ENCODE measurements around the gene EPX. TPM values are rescaled to one million over a fixed set of nuclear protein-coding genes. Genes with fewer than 3 reads are reported as not detected.

Gene EPX
- total RNA-seq, 4 donors from 2014 or later = not detected

GRCh38 chr17:58238147-58238634, 45.7 kb downstream of the EPX start, which contains the start of gene LPO:
Gene LPO, plus strand, starts transcription at chr17:58238584. Its CDS starts 4,396 bp downstream, at chr17:58242980.
- no peaks in the 10 kb centered on the region for H3K9me3 ChIP-seq
- no peaks in the 10 kb centered on the region for H3K36me3 ChIP-seq
- peaks cover 71% of the 10 kb centered on the region for H3K27me3 ChIP-seq
- DNase-seq = no peak
- no peaks in the 10 kb centered on the region for H3K4me1 ChIP-seq
- H3K4me3 ChIP-seq = no peak within 1 kb of the TSS
- in situ Hi-C loops (cut with MboI; ENCODE audit: low pct_ligation_motif_present in 1 of 4, low pct_unique_long_range_greater_than_20kb in 1 of 4, low sequenced_read_pairs in 3 of 4) = loop anchor here in 1 of 4 donors (25.0 kb wide), 1 partner anchor 101 kb away; the partner anchor contains the start of gene OR4D1
- 78 to 84% methylated on average over 3 to 5 of the region's 5 CpGs for WGBS, 2 donors (ENCODE audit: low coverage in 1 of 2)
- intact Hi-C loops (cut with DNase I; ENCODE audit: low total_unique reads) = no loop called here
- H3K27ac ChIP-seq = no peak within 1 kb of the TSS
- TF ChIP-seq POLR2AphosphoS5 (IDR thresholded peaks at IDR 0.05) (no peak), EP300 (IDR thresholded peaks at IDR 0.05; ENCODE audit: low read depth) (no peak), POLR2A (IDR thresholded peaks at IDR 0.05) (no peak), CTCF (IDR thresholded peaks at IDR 0.05) (no peak)

GRCh38 chr17:58239987-58240386, 47.5 kb downstream of the EPX start:
- intact Hi-C loops (cut with DNase I; ENCODE audit: low total_unique reads) = no loop called here
- Histone ChIP-seq H3K27ac (no peak overlapping the region), H3K4me1 (no peaks in the 10 kb centered on the region), H3K27me3 (peaks cover 78% of the 10 kb centered on the region), H3K4me3 (no peak overlapping the region), H3K36me3 (no peaks in the 10 kb centered on the region), H3K9me3 (no peaks in the 10 kb centered on the region)
- WGBS, 2 donors (ENCODE audit: low coverage in 1 of 2) = 70 to 90% methylated on average over 1 of the region's 1 CpG
- in situ Hi-C loops (cut with MboI; ENCODE audit: low pct_ligation_motif_present in 1 of 4, low pct_unique_long_range_greater_than_20kb in 1 of 4, low sequenced_read_pairs in 3 of 4) = loop anchor here in 1 of 4 donors (25.0 kb wide), 1 partner anchor 103 kb away; the partner anchor contains the start of gene OR4D1
- no peak for TF ChIP-seq POLR2AphosphoS5 (IDR thresholded peaks at IDR 0.05)
- no peak for TF ChIP-seq EP300 (IDR thresholded peaks at IDR 0.05; ENCODE audit: low read depth)
- no peak for TF ChIP-seq CTCF (IDR thresholded peaks at IDR 0.05)
- TF ChIP-seq POLR2A (IDR thresholded peaks at IDR 0.05) = no peak
- no peak for DNase-seq

GRCh38 chr17:58242171-58242784, 49.8 kb downstream of the EPX start:
- Histone ChIP-seq H3K4me1 (no peaks in the 10 kb centered on the region), H3K4me3 (no peak overlapping the region), H3K9me3 (no peaks in the 10 kb centered on the region), H3K27me3 (peaks cover 60% of the 10 kb centered on the region), H3K36me3 (no peaks in the 10 kb centered on the region), H3K27ac (no peak overlapping the region)
- WGBS, 2 donors (ENCODE audit: low coverage in 1 of 2) = 24% methylated on average over 4 of the region's 4 CpGs; no CpG with 5 or more reads in 1 of the 2 donors
- no peak for TF ChIP-seq POLR2AphosphoS5 (IDR thresholded peaks at IDR 0.05)
- no peak for TF ChIP-seq CTCF (IDR thresholded peaks at IDR 0.05)
- TF ChIP-seq EP300 (IDR thresholded peaks at IDR 0.05; ENCODE audit: low read depth) = no peak
- no peak for TF ChIP-seq POLR2A (IDR thresholded peaks at IDR 0.05)
- intact Hi-C loops (cut with DNase I; ENCODE audit: low total_unique reads) (no loop called here), in situ Hi-C loops (cut with MboI; ENCODE audit: low pct_ligation_motif_present in 1 of 4, low pct_unique_long_range_greater_than_20kb in 1 of 4, low sequenced_read_pairs in 3 of 4) (loop anchor here in 1 of 4 donors (25.0 kb wide), 1 partner anchor 105 kb away; the partner anchor contains the start of gene OR4D1)
- DNase-seq = no peak

GRCh38 chr17:58244963-58245362, 52.4 kb downstream of the EPX start:
- peaks cover 9 to 10% (median 10%) of the 10 kb centered on the region in 4 donors for H3K4me1 ChIP-seq
- intact Hi-C loops (cut with DNase I; ENCODE audit: low total_unique reads) = no loop called here
- no peaks in the 10 kb centered on the region for H3K9me3 ChIP-seq
- 77 to 97% methylated on average over 5 to 6 of the region's 6 CpGs for WGBS, 2 donors (ENCODE audit: low coverage in 1 of 2)
- H3K4me3 ChIP-seq = no peak overlapping the region
- in situ Hi-C loops (cut with MboI; ENCODE audit: low pct_ligation_motif_present in 1 of 4, low pct_unique_long_range_greater_than_20kb in 1 of 4, low sequenced_read_pairs in 3 of 4) = loop anchor here in 1 of 4 donors (25.0 kb wide), 1 partner anchor 108 kb away; the partner anchor contains the start of gene OR4D1
- DNase-seq = no peak
- no peak overlapping the region for H3K27ac ChIP-seq
- peaks cover 58% of the 10 kb centered on the region for H3K27me3 ChIP-seq
- H3K36me3 ChIP-seq = no peaks in the 10 kb centered on the region
- TF ChIP-seq POLR2A (IDR thresholded peaks at IDR 0.05) (no peak), CTCF (IDR thresholded peaks at IDR 0.05) (no peak), EP300 (IDR thresholded peaks at IDR 0.05; ENCODE audit: low read depth) (no peak), POLR2AphosphoS5 (IDR thresholded peaks at IDR 0.05) (no peak)

Data from transverse colon (tissue), 4 donors.